Ovary (tissue), 9 donors: ENCODE measurements around the gene LEF1. TPM values are rescaled to one million over a fixed set of nuclear protein-coding genes. Genes with fewer than 3 reads are reported as not detected.
A peak's percentile ranks its signal among the peaks of the same experiment; 100 is the strongest.

Experiments
- DNase-seq, 5 donors: peaks; one replicate each; pipeline ENCODE4 v3.0.0-alpha.2; 2019 to 2020
- H3K27ac ChIP-seq, 2 donors: fragments of 200-600 bp; one replicate each; pipeline versions ENCODE4 v1.5.1 to v1.8.0; 2019 to 2022
- H3K27me3 ChIP-seq: fragments of 200-600 bp; one replicate; pipeline ENCODE4 v1.8.0; 2022
- H3K36me3 ChIP-seq: fragments of 200-600 bp; sonication (generic); one replicate; pipeline ENCODE4 v1.5.1; 2019
- H3K4me1 ChIP-seq: one replicate; pipeline ENCODE4 v1.8.1; 2013; ENCODE audit warnings: mild to moderate bottlenecking, moderate library complexity; ENCODE audit not compliant: insufficient read depth
- H3K4me3 ChIP-seq: fragments of 200-600 bp; sonication (generic); one replicate; pipeline ENCODE4 v1.5.1; 2017
- H3K9me3 ChIP-seq, 2 donors: fragments of 200-600 bp in 1 of 2; sonication (generic) in 1 of 2; one replicate each; pipeline versions ENCODE4 v1.5.1 to v1.8.1; 2013 to 2019; ENCODE audit warnings: mild to moderate bottlenecking in 1 of 2, moderate library complexity in 1 of 2
- CTCF ChIP-seq, 3 donors: fragments of 450-650 bp in 2 of 3; fragments of 200-600 bp in 1 of 3; IDR thresholded peaks; one replicate each; pipeline versions ENCODE4 v1.5.1 to v1.8.0; 2016 to 2022; ENCODE audit warnings: antibody characterized with exemption in 3 of 3, mild to moderate bottlenecking in 1 of 3
- EP300 ChIP-seq: sonication (generic); formaldehyde crosslinking; IDR thresholded peaks from one replicate; pipeline ENCODE4 v1.6.1; 2017; ENCODE audit warnings: antibody characterized with exemption
- POLR2A ChIP-seq: fragments of 450-650 bp; IDR thresholded peaks from one replicate; pipeline ENCODE4 v1.6.1; 2017; ENCODE audit warnings: antibody characterized with exemption, mild to moderate bottlenecking, moderate library complexity
- WGBS, 3 donors: extraction: QIAGEN DNeasy Blood & Tissue Kit in 1 of 3; methylation state at CpG; one replicate each; pipeline versions ENCODE4 v1.1.5 to v1.1.7; 2013 to 2017; 5-methylcytosine and 5-hydroxymethylcytosine counted together
- intact Hi-C, 4 donors: fragments of 100-400 bp; cut with DNase I; formaldehyde crosslinking; loops; one replicate each; pipeline versions ENCODE4 v1.11.0 to v1.15.1; 2022 to 2023
- polyA plus RNA-seq, 2 donors: library from polyadenylated mRNA; stranded (reverse); fragments of 200-250 nt in 1 of 2; fragments of 350-450 nt in 1 of 2; fragmentation: Illumina TruSeq in 1 of 2; extraction: RNeasy Lipid Tissue Mini Kit (QIAGEN cat#74804) in 1 of 2; gene quantifications; one replicate each; pipeline ENCODE4 v1.2.3, GENCODE V29; 2013 to 2014
- total RNA-seq, 7 donors: library from RNA; depleted of rRNA in 2 of 7; stranded (reverse); fragments of >200 nt in 2 of 7; fragmentation: NEBNext Ultra II Directional in 3 of 7; extraction: Animal tissue kit (Norgen Biotek cat#: 25700) in 3 of 7; gene quantifications; one replicate each; pipeline versions ENCODE4 v1.1.0 to v1.2.4, GENCODE V29; 2016 to 2023
- donor health status: DM: no; HTN: no; CAD: no; lungs with moderate emphysema.
- donor health status: DM: no; HTN: no; CAD: no.
- donor health status: Bipolar disorder and iron deficiency.
- donor health status: DM: yes; HTN: yes; CAD: no.
- donor health status: DM: no; HTN: no; CAD: no.
- donor health status: DM: yes; HTN: yes; CAD: no.

The LEF1 gene
- total and polyA plus RNA-seq, 9 donors = 1.8 to 30.1 (median 6.0) TPM

- H3K27me3 ChIP-seq = no peaks in the 10 kb centered on the region
- TF ChIP-seq CTCF (IDR thresholded peaks at IDR 0.05) (no peak), POLR2A (no peak), EP300 (no peak)
- intact Hi-C loops = no loop called here
- H3K9me3 ChIP-seq = no peaks in the 10 kb centered on the region
- no peak overlapping the region for H3K4me3 ChIP-seq
- H3K36me3 ChIP-seq = no peaks in the 10 kb centered on the region
- no peak for DNase-seq
- peaks cover 12% of the 10 kb centered on the region for H3K4me1 ChIP-seq
- no peak overlapping the region for H3K27ac ChIP-seq
Measured at GRCh38 chr4:108006361-108006760, 162.4 kb downstream of the LEF1 start.

- Histone ChIP-seq H3K4me1 (peaks cover 12% of the 10 kb centered on the region), H3K27ac (no peak overlapping the region), H3K4me3 (no peak overlapping the region), H3K9me3 (no peaks in the 10 kb centered on the region), H3K36me3 (no peaks in the 10 kb centered on the region), H3K27me3 (no peaks in the 10 kb centered on the region)
- intact Hi-C loops = no loop called here
- WGBS, 3 donors = 91 to 100% (median 98%) methylated on average over 1 of the region's 1 CpG
- TF ChIP-seq POLR2A (no peak), CTCF (IDR thresholded peaks at IDR 0.05) (no peak)
- DNase-seq = no peak
Measured at GRCh38 chr4:108005807-108006206, 162.9 kb downstream of the LEF1 start.

GRCh38 chr4:108004646-108005045, 164.1 kb downstream of the LEF1 start:
- TF ChIP-seq CTCF (IDR thresholded peaks at IDR 0.05) (no peak), EP300 (no peak), POLR2A (no peak)
- no peak overlapping the region for H3K4me3 ChIP-seq
- peaks cover 12% of the 10 kb centered on the region for H3K4me1 ChIP-seq
- no peak overlapping the region for H3K27ac ChIP-seq
- no peaks in the 10 kb centered on the region for H3K27me3 ChIP-seq
- no peak for DNase-seq
- WGBS, 3 donors = 71 to 84% (median 80%) methylated on average over 2 of the region's 2 CpGs
- H3K36me3 ChIP-seq = no peaks in the 10 kb centered on the region
- no peaks in the 10 kb centered on the region for H3K9me3 ChIP-seq
- intact Hi-C loops = no loop called here

GRCh38 chr4:108003982-108004515, 164.7 kb downstream of the LEF1 start:
- Histone ChIP-seq H3K4me3 (no peak overlapping the region), H3K4me1 (peaks cover 12% of the 10 kb centered on the region), H3K27me3 (no peaks in the 10 kb centered on the region), H3K27ac (no peak overlapping the region), H3K9me3 (no peaks in the 10 kb centered on the region), H3K36me3 (no peaks in the 10 kb centered on the region)
- DNase-seq = peak in 2 of 5 donors; percentile 8 to 40
- 71 to 79% (median 72%) methylated on average over 4 of the region's 4 CpGs for WGBS, 3 donors
- intact Hi-C loops = no loop called here
- TF ChIP-seq POLR2A = no peak
- TF ChIP-seq EP300 = no peak
- TF ChIP-seq CTCF (IDR thresholded peaks at IDR 0.05) = no peak
